Measurements from ENCODE around the gene COL15A1. TPM values are rescaled to one million over a fixed set of nuclear protein-coding genes. Genes with fewer than 3 reads are reported as not detected.

The COL15A1 gene
- total and polyA plus RNA-seq, 5 donors from 2014 or later = 0.03 to 0.10 (median 0.06) TPM; not detected in 2

DNA sequence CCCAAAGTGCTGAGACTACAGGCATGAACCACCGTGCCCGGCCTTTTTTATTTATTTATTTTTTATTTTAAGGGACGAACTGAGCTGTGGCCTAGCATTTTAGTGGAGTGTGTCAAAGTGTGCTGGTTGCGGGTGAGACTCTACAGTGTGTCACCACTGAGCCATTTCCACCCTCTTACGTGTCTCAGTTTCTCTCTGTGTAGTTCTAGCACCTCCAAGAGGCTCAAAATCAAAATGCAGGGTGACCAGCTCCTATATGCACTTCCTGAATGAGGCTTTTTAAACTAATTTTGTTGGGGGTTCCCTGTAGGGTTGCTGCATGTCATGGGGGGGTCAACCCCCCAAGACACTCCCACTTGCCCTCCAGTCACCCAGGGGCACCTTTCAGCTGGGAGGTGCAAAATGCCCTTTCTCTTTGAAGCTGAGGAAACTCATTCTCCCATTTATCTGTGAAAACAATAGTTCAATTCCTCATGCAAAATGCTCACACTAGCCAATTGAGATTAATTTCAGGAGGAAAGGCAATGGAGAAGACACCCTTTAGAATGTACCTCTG lies 69.3 kb downstream of the COL15A1 start:
- Mint-ChIP-seq H3K27me3 (peaks cover 4% of the 10 kb centered on the region), H3K36me3 (no peaks in the 10 kb centered on the region), H3K4me1 (peaks cover 16 to 24% (median 20%) of the 10 kb centered on the region in 4 donors), H3K4me3 (peak overlapping the region in 2 of 4 donors; percentile 65 to 83), H3K27ac (peak overlapping the region in 2 of 3 donors; percentile 73 to 89), H3K9me3 (peaks cover 0 to 10% (median 3%) of the 10 kb centered on the region in 7 donors)
- Histone ChIP-seq H3K9me3 (ENCODE audit: control insufficient read depth in 2 of 2, low read length in 2 of 2) (peaks cover 7 to 12% of the 10 kb centered on the region in 2 experiments), H3K27me3 (ENCODE audit: control insufficient read depth, insufficient read depth, low read length) (no peaks in the 10 kb centered on the region), H3K4me1 (ENCODE audit: control insufficient read depth, insufficient read depth, low read length, poor library complexity, severe bottlenecking) (peaks cover 14% of the 10 kb centered on the region), H3K4me3 (ENCODE audit: low read depth, low read length) (peak overlapping the region; percentile 27), H3K36me3 (ENCODE audit: control insufficient read depth, insufficient read depth, low read length) (no peaks in the 10 kb centered on the region), H3K27ac (ENCODE audit: insufficient read depth, low read length, poor library complexity, severe bottlenecking) (peak overlapping the region; percentile 45)
- ATAC-seq (ENCODE audit: low read depth in 2 of 2) (no peak), DNase-seq (peak in 2 of 3 donors; percentile 24 to 47)

DNA sequence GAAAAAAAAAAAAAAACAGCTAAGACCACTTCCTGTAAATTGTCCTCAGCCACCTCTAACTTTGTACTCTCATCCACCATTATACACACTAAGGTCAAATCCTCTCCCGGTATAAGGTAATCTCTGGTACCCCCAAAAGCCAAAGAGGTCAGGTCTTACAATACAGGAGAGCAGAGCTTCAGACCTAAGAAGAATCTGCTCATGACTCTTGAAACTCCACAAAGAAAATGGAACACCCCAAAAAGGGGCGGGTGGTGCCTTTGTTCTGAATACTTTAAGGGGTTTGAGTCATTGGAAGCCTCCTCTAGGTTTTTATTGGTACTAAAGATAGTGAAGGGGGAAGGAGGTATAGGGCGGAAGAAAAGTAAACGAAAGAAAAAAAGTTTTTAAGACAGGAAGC lies 69.8 kb downstream of the COL15A1 start:
- Mint-ChIP-seq H3K27me3 (peaks cover 4% of the 10 kb centered on the region), H3K27ac (peak overlapping the region; percentile 73 to 93 (median 89)), H3K36me3 (no peaks in the 10 kb centered on the region), H3K4me3 (peak overlapping the region in 2 of 4 donors; percentile 65 to 83), H3K9me3 (peaks cover 0 to 10% (median 3%) of the 10 kb centered on the region in 7 donors), H3K4me1 (peaks cover 16 to 24% (median 21%) of the 10 kb centered on the region in 4 donors)
- no peaks in the 10 kb centered on the region for H3K27me3 ChIP-seq (ENCODE audit: control insufficient read depth, insufficient read depth, low read length)
- H3K9me3 ChIP-seq (ENCODE audit: control insufficient read depth in 2 of 2, low read length in 2 of 2) = peaks cover 7 to 12% of the 10 kb centered on the region in 2 experiments
- no peaks in the 10 kb centered on the region for H3K36me3 ChIP-seq (ENCODE audit: control insufficient read depth, insufficient read depth, low read length)
- peak; percentile 65 to 80 for ATAC-seq (ENCODE audit: low read depth in 2 of 2)
- H3K4me1 ChIP-seq (ENCODE audit: control insufficient read depth, insufficient read depth, low read length, poor library complexity, severe bottlenecking) = peaks cover 14% of the 10 kb centered on the region
- peak in 2 of 3 donors; percentile 18 to 79 for DNase-seq
- H3K27ac ChIP-seq (ENCODE audit: insufficient read depth, low read length, poor library complexity, severe bottlenecking) = peak overlapping the region; percentile 45
- peak overlapping the region; percentile 46 for H3K4me3 ChIP-seq (ENCODE audit: low read depth, low read length)

DNA sequence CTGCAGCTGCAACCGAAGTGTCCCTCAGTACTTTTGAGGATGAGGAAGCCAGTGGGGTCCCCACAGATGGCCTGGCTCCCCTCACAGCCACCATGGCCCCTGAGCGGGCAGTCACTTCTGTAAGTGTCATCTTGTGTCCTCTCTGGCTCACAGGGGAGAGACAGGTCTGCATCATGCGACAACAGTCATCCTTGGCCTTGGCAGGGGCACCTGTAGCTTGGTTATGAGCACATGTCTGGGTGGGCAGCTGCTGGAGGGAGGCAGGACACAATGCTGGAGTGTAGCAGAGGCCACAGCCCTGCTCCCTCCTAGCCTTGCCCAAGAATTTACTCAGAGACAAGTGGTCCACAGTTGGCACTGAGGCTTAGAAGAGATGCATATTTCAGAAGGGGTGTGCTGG lies 71.7 kb downstream of the COL15A1 start:
- Histone ChIP-seq H3K4me1 (ENCODE audit: control insufficient read depth, insufficient read depth, low read length, poor library complexity, severe bottlenecking) (peaks cover 14% of the 10 kb centered on the region), H3K36me3 (ENCODE audit: control insufficient read depth, insufficient read depth, low read length) (no peaks in the 10 kb centered on the region), H3K27ac (ENCODE audit: insufficient read depth, low read length, poor library complexity, severe bottlenecking) (no peak overlapping the region), H3K4me3 (ENCODE audit: low read depth, low read length) (no peak overlapping the region), H3K27me3 (ENCODE audit: control insufficient read depth, insufficient read depth, low read length) (no peaks in the 10 kb centered on the region), H3K9me3 (ENCODE audit: control insufficient read depth in 2 of 2, low read length in 2 of 2) (peaks cover 2 to 8% of the 10 kb centered on the region in 2 experiments)
- peaks cover 0 to 5% (median 2%) of the 10 kb centered on the region in 7 donors for H3K9me3 Mint-ChIP-seq
- ATAC-seq (ENCODE audit: low read depth in 2 of 2) (no peak), DNase-seq (no peak)
- no peak overlapping the region for H3K4me3 Mint-ChIP-seq
- H3K4me1 Mint-ChIP-seq = peaks cover 18 to 28% (median 23%) of the 10 kb centered on the region in 4 donors
- H3K27me3 Mint-ChIP-seq = peaks cover 4% of the 10 kb centered on the region
- peak overlapping the region in 1 of 3 donors; percentile 44 for H3K27ac Mint-ChIP-seq
- no peaks in the 10 kb centered on the region for H3K36me3 Mint-ChIP-seq

DNA sequence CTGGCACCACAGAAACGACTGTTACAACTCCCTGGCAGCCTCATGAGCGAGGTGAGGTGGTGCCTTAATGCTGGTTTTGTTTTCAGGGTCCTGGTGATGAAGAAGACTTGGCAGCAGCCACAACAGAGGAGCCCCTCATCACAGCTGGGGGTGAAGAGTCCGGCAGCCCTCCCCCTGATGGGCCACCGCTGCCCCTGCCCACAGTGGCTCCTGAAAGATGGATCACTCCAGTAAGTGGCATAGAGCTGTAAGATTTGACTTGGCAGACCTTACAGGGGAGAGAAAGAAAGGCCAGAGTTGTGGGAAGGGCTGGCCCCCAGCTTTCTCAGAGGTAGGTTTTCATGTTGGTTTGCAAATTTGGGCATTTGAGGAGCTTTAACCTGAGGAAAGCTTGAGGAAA lies 72.2 kb downstream of the COL15A1 start:
- Histone ChIP-seq H3K36me3 (ENCODE audit: control insufficient read depth, insufficient read depth, low read length) (no peaks in the 10 kb centered on the region), H3K27me3 (ENCODE audit: control insufficient read depth, insufficient read depth, low read length) (no peaks in the 10 kb centered on the region), H3K9me3 (ENCODE audit: control insufficient read depth in 2 of 2, low read length in 2 of 2) (peaks cover 0 to 6% of the 10 kb centered on the region in 2 experiments), H3K4me1 (ENCODE audit: control insufficient read depth, insufficient read depth, low read length, poor library complexity, severe bottlenecking) (peaks cover 14% of the 10 kb centered on the region), H3K4me3 (ENCODE audit: low read depth, low read length) (no peak overlapping the region), H3K27ac (ENCODE audit: insufficient read depth, low read length, poor library complexity, severe bottlenecking) (no peak overlapping the region)
- no peak overlapping the region for H3K4me3 Mint-ChIP-seq
- DNase-seq = no peak
- peaks cover 4% of the 10 kb centered on the region for H3K27me3 Mint-ChIP-seq
- ATAC-seq (ENCODE audit: low read depth in 2 of 2) = no peak
- H3K9me3 Mint-ChIP-seq = peaks cover 0 to 4% (median 2%) of the 10 kb centered on the region in 7 donors
- no peaks in the 10 kb centered on the region for H3K36me3 Mint-ChIP-seq
- peaks cover 18 to 28% (median 23%) of the 10 kb centered on the region in 4 donors for H3K4me1 Mint-ChIP-seq
- H3K27ac Mint-ChIP-seq = peak overlapping the region in 1 of 3 donors; percentile 44

DNA sequence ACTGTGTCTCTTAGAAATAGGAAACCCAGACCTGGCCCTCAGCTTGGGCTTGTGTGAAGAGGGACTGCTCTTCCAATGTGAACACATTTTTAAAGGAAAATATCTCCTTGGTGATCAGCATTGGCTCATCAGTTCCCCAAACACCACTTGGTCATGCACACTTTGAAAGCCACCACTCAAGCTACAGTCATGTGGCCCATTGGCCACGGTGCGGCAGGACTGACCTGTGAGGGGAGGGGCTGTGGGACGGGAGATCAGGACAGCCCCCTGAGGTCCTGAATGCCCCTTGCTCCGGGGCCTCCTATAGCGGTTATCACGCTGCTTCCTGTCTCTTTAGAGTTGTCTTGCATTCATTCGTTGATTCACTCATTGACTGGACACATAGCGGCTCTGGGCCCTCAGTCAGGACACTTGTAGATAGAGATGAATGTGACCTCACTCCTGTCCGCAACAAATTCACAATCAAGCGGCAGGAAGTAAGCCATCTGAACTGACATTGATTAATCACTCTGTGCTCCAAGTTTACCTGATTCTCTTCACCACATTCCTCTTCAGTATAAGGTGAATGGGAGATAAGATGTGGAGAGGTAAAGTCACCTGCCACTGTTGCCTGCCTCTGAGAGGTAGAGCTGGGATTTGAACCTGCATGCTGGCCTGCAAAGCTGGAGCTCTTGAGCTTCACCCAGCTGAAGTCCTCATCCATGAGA lies 73.1 kb downstream of the COL15A1 start:
- Mint-ChIP-seq H3K4me1 (peaks cover 18 to 28% (median 23%) of the 10 kb centered on the region in 4 donors), H3K36me3 (no peaks in the 10 kb centered on the region), H3K9me3 (peaks cover 0 to 4% (median 1%) of the 10 kb centered on the region in 7 donors), H3K27ac (no peak overlapping the region), H3K4me3 (no peak overlapping the region), H3K27me3 (peaks cover 4% of the 10 kb centered on the region)
- no peak overlapping the region for H3K4me3 ChIP-seq (ENCODE audit: low read depth, low read length)
- no peaks in the 10 kb centered on the region for H3K36me3 ChIP-seq (ENCODE audit: control insufficient read depth, insufficient read depth, low read length)
- H3K9me3 ChIP-seq (ENCODE audit: control insufficient read depth in 2 of 2, low read length in 2 of 2) = no peaks in the 10 kb centered on the region
- H3K27ac ChIP-seq (ENCODE audit: insufficient read depth, low read length, poor library complexity, severe bottlenecking) = no peak overlapping the region
- H3K4me1 ChIP-seq (ENCODE audit: control insufficient read depth, insufficient read depth, low read length, poor library complexity, severe bottlenecking) = peaks cover 14% of the 10 kb centered on the region
- DNase-seq (no peak), ATAC-seq (ENCODE audit: low read depth in 2 of 2) (no peak)
- H3K27me3 ChIP-seq (ENCODE audit: control insufficient read depth, insufficient read depth, low read length) = no peaks in the 10 kb centered on the region

DNA sequence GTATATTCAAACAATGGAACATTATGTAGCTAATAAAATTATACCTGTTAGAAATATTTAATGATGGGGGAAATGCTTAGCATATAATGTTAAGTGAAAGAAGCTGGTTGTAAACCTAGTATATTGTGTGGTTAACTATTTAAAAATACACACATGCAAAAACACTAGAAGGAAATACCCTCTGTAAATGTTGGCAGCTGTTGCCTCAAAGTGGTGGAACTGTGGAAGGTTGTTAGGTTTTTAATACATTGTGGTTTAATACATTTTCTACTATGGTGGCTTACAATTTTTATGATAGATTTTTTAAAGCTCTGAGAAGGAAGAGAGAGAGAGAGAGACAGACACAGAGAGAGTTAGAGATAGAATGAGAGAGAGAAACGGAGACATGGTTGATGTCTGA lies 74.9 kb downstream of the COL15A1 start:
- Mint-ChIP-seq H3K4me3 (no peak overlapping the region), H3K27me3 (peaks cover 4% of the 10 kb centered on the region), H3K4me1 (peaks cover 7 to 28% (median 17%) of the 10 kb centered on the region in 4 donors), H3K36me3 (no peaks in the 10 kb centered on the region), H3K9me3 (no peaks in the 10 kb centered on the region), H3K27ac (peak overlapping the region in 2 of 3 donors; percentile 3 to 91)
- Histone ChIP-seq H3K9me3 (ENCODE audit: control insufficient read depth in 2 of 2, low read length in 2 of 2) (no peaks in the 10 kb centered on the region), H3K4me3 (ENCODE audit: low read depth, low read length) (no peak overlapping the region), H3K27me3 (ENCODE audit: control insufficient read depth, insufficient read depth, low read length) (no peaks in the 10 kb centered on the region), H3K27ac (ENCODE audit: insufficient read depth, low read length, poor library complexity, severe bottlenecking) (no peak overlapping the region), H3K36me3 (ENCODE audit: control insufficient read depth, insufficient read depth, low read length) (no peaks in the 10 kb centered on the region), H3K4me1 (ENCODE audit: control insufficient read depth, insufficient read depth, low read length, poor library complexity, severe bottlenecking) (peaks cover 6% of the 10 kb centered on the region)
- ATAC-seq (ENCODE audit: low read depth in 2 of 2) = no peak
- DNase-seq = no peak

DNA sequence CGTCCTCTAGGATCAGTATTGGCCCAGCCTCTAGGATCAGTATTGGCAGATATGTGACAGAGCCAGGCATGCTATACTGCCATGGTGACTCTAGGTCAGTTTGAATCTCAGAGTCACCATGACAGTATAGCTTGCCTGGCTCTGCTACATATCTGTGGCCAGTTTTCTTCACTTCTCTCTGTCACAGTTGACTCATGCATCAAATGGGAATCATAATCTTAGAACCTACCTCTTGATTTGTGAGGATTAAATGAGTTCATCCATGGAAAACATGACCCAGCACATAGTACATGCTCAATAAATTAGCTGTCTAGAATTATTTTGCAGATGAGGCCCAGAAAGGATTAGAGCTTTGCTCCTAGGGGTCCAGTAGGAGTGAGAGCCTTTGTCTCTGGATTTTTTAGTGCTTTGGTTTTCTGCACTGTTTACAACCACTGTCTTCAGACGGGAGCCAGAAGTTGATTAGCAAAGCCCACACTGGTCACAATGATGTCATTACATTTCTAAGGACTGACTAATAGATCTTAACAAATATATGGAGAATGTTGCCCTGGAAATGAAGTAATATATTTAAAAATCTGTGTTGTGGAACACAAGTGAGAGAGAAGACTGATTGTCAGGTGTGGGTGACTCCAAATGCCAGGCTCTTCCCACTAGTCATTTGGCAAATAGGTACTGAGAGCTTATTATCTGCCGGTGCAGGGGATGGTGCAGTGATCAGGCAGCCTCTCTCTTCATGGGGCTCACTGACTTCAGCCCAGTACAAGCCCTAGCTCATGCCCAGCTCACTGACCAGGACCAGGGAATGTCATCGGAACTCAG lies 76.0 kb downstream of the COL15A1 start:
- Mint-ChIP-seq H3K9me3 (no peaks in the 10 kb centered on the region), H3K4me3 (no peak overlapping the region), H3K27ac (peak overlapping the region in 1 of 3 donors; percentile 8), H3K27me3 (peaks cover 4% of the 10 kb centered on the region), H3K4me1 (peaks cover 0 to 21% (median 8%) of the 10 kb centered on the region in 4 donors), H3K36me3 (no peaks in the 10 kb centered on the region)
- no peak overlapping the region for H3K27ac ChIP-seq (ENCODE audit: insufficient read depth, low read length, poor library complexity, severe bottlenecking)
- H3K9me3 ChIP-seq (ENCODE audit: control insufficient read depth in 2 of 2, low read length in 2 of 2) = no peaks in the 10 kb centered on the region
- H3K4me1 ChIP-seq (ENCODE audit: control insufficient read depth, insufficient read depth, low read length, poor library complexity, severe bottlenecking) = no peaks in the 10 kb centered on the region
- no peaks in the 10 kb centered on the region for H3K27me3 ChIP-seq (ENCODE audit: control insufficient read depth, insufficient read depth, low read length)
- no peaks in the 10 kb centered on the region for H3K36me3 ChIP-seq (ENCODE audit: control insufficient read depth, insufficient read depth, low read length)
- H3K4me3 ChIP-seq (ENCODE audit: low read depth, low read length) = no peak overlapping the region
- ATAC-seq (ENCODE audit: low read depth in 2 of 2) = no peak
- DNase-seq = no peak

Measured in CD4-positive, CD25-positive, alpha-beta regulatory T cell (primary cell).